NCI-H2107 (cell line): Measurements from ENCODE around the gene LRFN3.
"Not testable (repeated sequence)": the region's sequence is repeated elsewhere in the genome, so short reads cannot be mapped to it uniquely, and the experiment has no call there.

ENCODE experiments used
- DNase-seq: peaks from one replicate; lab custom pipeline; 2025; lab: John Stamatoyannopoulos, UW

Gene LRFN3

DNA sequence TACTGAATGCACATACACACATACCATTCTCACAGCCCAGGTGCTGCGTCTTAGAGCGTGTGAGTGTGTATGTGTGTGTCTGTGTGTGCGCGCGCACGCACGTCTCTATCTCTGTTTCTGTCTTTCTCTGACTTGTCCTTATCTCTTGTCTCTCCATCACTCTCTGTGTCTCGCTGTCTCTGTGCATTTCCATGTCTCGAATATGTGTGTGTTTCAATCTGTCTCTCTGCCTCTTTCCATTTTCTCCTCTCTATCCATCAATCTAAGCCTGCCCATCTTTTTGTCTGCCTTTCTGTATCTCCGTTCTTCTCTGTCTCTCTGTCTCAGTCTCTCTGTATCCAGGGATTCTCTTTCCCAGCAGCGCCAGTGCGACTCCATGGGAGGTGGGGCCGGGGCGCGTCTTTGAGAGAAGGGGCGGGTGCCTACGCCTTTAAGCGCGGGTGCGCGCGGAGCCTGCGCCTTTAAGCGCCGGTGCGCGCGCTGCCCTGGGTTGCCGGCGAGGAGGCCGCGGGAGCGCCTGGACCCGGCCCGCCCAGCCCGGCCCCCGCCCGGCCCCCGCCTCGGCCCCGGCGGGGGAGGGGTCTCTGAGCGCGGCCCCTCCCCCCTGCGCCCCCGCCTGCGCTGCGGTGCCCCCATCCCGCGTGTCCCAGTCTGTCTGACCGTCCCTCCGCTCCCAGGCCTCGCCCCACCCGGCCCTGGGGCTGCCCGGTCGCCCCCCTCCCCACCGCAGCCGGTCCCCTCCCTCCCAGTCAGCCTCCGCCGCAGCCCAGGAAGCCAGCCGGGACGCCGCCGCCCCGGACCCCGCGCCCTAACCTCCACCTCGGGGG lies at the start of gene LRFN3:
TSS of gene LRFN3 (plus strand) at position 464 of the 827 bp plus-strand sequence. CDS start 3,052 bp downstream, outside the sequence.
- DNase-seq = peak; percentile 57

DNA sequence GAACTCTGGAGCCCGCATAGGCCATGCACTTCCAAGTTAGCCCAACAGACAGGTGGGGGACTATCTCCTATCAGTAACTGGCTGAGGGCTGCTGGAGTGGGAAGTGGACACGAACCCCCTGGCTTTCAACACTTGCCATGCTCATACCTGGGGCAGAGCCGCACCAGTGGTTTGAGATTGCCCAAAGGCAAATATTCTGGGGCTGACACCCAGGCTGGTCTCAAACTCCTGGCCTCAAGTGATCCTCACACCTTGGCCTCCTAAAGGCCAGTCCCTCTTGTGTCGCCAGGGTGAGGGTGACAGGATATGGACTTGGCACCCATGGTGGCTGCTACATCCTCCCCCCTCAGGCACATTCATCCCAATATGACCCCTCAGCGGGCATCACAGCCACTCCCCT lies 49.0 kb upstream of the LRFN3 start:
- DNase-seq = no peak

DNA sequence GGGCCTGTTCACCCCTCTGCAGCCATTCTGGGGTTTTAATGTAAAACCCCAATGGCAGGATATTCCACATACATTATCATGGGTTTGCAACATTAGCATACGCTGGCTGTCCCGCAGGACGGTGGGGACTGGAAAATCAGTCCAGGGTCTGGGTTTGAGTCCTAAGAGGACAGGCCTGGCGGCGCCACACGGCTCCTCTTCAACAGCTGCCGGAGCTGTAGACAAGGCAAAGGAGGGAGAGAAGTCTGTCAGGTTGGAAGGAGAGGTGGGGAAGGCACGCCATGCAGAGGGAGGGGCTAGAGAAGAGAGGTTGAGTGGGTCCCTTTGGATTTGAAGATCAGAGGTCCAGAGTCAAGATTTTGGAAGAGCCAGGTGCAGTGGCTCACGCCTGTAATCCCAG lies 47.8 kb upstream of the LRFN3 start:
- no peak for DNase-seq

DNA sequence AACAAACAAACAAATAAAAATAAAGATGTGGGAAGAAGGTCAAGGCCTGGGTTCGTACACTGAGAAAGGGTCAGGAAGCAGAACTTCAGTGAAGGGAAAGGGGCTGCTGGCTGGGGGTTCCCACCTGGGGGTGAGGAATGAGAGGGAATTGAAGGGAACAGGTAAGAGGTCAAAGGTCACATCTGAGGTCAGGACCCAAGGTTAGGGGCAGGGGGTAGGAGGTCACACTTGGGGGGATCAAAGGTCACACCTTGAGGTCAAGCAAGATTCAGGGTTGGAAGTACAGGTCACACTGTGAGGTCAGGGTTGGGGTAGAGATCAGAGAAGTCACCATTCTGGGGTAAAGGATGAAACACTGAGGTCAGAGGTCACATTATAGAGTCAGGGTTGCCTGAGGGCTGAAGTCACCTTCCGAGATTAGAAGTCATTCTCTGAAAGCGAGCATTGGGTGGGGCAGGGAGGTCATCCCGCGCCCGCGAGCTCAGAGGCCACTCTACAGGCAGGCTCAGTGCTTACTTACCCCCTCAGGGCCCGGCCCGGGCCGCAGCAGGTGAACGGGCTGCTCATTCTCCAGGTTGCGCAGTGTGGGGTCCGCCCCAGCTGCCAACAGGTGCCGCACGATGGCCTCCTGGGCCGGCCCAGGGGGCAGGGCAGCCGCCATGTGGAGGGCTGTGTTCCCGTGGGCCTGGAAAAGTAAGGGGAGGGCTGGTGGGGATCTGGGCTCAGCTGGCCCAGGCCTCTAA lies 46.6 kb upstream of the LRFN3 start:
- DNase-seq = no peak

DNA sequence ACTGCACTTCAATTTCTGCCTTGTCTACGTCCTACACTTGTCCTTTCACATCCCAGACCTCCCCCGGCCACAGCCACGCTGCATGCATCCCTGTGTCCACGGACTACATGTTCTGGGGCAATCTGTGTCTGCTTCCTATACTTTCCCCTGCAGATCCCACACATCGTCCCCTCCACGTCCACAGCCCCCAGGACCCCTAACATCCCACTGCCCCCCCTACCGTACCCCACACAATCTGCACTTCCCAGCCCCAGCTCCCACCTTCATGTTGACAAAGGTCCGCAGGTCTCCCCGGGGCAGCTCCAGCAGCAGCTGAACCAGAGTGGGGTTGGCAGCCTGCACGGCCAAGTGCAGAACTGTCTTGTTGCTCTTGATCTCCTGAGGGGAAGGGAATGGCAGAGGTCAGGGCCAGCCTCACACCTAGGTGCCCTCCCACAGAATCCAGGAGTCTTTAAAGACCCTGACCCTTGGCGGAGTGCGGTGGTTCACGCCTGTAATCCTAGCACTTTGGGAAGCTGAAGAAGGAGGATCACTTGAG lies 46.0 kb upstream of the LRFN3 start:
- DNase-seq = no peak

DNA sequence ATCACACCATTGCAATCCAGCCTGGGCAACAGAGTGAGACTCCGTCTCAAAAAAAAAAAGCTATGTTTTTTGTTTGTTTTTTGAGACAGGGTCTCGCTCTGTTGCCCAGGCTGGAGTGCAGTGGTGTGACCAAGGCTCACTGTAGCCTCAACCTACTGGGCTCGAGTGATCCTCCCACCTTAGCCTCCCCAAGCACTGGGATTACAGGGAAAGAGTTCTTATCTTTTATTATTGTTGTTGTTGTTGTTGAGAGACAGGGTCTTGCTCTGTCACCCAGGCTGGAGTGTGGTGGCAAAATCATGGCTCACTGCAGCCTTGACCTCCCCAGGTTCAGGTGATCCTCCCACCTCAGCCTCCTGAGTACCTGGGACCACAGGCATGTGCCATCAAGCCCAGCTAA lies 44.4 kb upstream of the LRFN3 start:
- not testable (repeated sequence) for DNase-seq

DNA sequence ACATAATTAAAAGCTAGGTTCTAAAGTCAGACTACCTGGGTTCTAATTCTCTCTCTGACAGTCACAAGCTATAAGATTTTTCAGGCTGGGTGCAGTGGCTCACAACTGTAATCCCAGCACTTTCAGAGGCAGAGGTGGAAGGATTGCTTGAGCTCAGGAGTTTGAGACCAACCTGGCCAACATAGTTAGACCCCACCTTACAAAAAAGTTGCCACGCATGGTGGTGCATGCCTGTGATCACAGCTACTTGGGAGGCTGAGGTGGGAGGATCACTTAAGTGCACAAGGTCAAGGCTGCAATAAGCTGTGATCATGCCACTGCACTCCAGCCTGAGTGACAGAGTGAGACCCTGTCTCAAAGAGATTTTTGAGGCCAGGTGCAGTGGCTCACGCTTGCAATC lies 41.8 kb upstream of the LRFN3 start:
- no peak for DNase-seq

DNA sequence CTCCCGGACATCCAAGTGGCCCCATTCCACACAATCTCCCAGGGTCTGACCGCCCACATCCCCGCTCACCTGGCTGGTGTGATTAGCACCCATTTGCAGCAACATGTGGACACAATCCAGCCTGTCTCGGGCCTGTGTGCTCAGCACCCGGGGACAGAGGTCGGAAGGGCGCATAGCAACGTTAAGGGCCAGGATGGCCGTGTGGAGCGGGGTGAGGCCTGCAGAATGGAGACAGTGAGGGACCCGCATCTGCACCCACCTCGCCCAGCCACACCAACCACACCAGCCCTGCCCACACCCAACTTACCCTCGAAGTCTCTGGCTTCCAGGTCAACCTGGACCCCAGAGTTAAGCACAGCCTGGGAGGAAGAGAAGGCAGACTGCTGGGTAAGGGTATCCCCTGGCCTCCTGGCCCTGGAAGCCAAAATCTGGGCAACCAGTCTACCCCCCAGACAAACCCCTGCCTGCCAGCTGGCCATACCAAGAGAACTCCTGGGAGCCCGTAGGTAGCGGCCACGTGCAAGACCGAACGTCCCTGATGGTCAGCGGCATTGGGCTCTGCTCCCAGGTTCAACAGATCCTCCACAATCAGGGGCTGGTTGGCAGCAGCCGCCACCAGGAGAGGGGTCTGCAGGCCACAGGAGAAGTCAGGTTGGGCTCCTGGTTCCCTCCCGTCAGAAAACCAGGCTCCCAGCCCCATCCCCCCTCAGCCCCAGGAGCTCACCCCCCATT lies 40.1 kb upstream of the LRFN3 start:
- no peak for DNase-seq

DNA sequence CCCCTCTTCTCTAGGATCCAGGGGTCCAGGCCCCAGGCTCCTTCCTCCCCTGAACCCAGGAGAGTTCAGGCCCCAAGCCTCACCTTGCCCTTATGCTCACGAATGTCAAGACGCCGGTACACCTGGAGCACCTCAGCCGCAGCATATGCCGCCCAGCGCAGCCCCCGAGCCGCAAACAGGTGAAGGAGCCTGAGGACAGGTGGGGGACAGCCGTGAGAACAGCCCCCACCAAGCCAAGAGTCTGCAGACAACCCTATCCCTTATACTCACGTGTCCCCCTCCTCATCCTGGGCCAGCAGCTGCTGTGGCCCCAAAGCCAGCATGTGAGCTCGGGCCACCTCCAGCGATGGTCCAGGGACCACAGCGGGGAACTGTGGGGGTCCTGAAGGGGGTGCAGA lies 39.5 kb upstream of the LRFN3 start:
- DNase-seq = no peak

DNA sequence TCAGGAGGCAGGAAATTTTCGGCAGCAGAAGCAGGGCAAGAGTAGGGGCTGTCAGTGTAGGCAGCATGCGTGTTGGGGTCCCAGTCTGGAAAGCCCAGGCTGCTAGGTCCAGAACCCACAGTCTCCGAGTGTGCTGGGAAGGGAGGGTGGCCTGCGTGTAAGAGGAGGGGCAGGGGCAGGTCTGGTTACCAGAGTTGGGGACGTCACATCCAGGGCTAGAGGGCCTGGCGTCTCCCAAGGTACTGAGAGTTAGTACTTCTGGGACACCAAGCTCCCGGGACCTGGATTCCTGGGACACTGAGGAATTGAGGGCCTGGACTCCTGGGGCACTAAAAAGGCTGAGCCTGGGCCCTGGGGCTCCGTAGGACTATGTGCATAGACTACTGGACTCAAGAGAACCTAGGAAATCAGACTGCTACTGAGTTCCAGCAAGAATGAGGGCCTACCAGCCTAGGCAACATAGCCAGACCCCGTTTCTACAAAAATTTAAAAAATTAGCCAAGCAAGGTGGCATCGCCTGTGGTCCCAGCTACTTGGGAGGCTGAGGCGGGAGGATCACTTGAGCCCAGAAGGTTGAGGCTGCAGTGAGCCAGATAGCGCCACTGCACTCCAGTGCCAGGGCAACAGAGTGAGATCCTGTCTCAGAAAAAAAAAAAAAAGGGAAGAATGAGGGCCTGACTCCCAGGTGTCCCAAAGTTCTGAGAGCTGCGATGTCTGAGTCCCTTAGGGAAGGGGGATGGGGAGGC lies 38.3 kb upstream of the LRFN3 start:
- no peak for DNase-seq

DNA sequence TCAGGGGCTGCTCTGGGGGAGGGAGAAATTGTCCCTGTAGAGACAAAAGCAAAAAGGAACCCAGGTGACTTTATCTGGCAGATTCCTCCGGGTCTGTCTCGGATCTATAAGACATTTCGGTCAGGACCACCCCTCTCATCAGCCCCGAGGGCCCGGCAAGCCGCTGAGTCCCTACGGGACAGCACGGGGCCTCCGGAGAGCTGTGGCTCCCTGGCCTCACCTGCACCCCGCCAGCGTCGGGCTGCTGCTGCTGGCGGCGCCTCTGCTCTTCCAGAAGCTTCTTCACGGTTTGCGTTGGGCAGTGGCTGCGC lies 37.7 kb upstream of the LRFN3 start:
- no peak for DNase-seq

GRCh38 chr19:35899547-35900214 lies 36.5 kb upstream of the LRFN3 start:
- peak; percentile 54 for DNase-seq

DNA sequence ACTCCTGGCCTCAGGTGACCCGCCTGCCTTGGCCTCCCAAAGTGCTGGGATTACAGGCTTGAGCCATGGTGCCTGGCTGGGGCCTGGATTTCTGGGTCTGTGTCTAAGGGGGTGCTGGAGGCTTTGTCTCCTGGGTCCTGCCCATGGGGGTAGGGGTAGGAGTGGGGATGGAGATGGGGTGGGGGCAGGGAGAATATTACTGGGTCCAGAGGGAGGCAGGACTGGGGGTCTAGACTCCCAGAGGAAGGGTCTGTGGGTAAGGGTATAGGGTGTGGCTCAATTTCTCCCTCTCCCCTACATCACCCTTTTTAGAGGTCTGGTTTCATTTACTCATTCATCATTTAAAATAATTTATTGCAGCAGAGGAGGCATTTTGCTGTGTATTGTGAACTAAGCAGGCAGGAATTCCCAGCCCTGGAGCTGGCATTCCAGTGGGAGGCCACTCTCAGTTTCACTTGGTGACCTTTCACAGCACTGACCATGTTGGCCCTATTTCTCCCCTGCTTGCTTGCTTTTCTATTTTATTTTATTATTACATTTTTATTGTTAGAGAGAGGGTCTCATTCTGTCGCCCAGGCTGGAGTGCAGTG lies 35.0 kb upstream of the LRFN3 start:
- DNase-seq = no peak

DNA sequence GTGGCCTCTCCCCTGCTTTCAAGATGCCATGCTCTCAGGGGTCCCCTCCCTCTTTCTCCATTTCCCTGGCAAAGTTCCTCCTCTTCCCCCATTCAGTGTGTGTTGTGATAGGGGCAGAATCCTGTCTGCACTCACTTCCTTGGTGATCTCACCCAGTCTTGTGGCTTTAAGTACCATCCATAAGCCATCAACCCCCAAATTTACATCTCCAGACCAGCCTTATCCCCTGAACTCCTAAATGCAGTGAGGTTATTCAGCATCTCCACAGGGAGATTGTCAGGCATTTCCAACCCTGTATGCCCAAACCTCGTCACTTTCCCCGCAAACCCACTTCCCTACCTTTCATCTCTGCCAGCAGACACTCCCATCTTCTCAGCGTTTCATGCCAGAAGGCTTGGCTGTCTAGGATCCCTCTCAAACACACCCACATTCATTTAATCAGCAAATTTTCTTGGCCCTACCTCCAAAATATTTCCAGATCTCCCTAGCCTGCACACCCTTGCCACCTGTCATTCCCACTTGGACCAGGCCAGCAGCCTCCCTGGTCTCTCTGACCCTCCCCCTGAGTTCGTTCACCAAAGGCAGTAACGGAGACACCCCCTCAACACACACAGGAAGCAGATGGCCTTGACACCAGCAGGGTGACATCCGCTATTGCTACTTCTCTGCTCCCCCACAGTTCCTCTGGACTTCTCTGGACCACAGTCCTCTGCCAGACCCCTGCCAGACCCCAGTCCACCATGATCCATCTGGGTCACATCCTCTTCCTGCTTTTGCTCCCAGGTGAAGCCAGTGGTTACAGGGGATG lies 34.1 kb upstream of the LRFN3 start, which contains the start of gene HCST:
TSS of gene HCST (plus strand) at position 676 of the 808 bp plus-strand sequence. CDS start at position 741, 65 bp downstream.
- DNase-seq = no peak

GRCh38 chr19:35902870-35903475 lies 33.2 kb upstream of the LRFN3 start:
- no peak for DNase-seq

DNA sequence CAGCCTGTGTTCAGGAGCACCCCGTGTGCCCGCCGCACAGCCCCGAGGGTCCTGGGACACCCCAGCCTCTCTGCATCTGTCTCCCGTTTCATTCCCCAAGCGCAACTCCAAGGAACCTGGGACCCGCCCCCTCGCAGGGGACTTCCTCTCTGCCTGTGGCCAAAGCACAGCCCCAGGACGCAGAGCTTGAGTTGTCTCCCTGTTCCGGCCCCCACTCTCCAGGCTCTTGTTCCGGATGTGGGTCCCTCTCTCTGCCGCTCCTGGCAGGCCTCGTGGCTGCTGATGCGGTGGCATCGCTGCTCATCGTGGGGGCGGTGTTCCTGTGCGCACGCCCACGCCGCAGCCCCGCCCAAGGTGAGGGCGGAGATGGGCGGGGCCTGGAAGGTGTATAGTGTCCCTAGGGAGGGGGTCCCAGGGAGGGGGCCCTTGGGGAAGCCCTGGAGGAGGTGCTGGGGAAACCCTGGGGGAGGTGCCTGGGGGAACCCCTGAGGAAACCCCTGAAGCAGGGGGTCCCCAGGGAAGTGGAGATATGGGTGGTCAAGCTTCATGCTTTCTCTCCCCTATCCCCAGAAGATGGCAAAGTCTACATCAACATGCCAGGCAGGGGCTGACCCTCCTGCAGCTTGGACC lies 32.5 kb upstream of the LRFN3 start:
- peak; percentile 37 for DNase-seq

GRCh38 chr19:35904311-35905068 lies 31.7 kb upstream of the LRFN3 start:
- no peak for DNase-seq

- no peak for DNase-seq
These were observed 30.9 kb upstream of the LRFN3 start for GRCh38 chr19:35905178-35905727.
